Hematopoietic multipotent progenitor cell treated with erythropoietin and hydrocortisone succinate and interleukin-3 and kit ligand, for 8 days (in vitro differentiated cells): Measurements from ENCODE around the gene FANCM.

ENCODE experiments used
- DNase-seq: peaks from one replicate; pipeline ENCODE4 v3.0.0-alpha.2; 2015

Gene FANCM

DNA sequence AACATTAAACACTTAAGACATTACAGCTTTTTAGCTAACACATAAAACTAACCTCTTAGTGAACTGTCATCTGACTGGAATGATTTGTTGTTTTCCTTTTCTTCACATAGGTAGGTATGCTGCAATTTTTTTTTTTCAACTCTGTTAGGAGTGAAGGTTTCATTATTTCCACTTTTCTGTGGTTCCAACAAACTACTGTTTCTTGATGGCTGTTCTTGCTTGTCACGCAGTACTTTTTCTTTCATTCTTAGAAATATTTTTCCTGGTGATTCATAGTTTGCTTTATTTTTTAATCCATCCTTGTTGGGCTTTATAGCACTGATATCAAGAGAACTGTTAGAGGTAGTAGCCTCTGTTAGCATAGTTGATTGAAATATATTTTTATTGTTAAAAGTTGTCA lies 111.0 kb downstream of the FANCM start:
- no peak for DNase-seq

DNA sequence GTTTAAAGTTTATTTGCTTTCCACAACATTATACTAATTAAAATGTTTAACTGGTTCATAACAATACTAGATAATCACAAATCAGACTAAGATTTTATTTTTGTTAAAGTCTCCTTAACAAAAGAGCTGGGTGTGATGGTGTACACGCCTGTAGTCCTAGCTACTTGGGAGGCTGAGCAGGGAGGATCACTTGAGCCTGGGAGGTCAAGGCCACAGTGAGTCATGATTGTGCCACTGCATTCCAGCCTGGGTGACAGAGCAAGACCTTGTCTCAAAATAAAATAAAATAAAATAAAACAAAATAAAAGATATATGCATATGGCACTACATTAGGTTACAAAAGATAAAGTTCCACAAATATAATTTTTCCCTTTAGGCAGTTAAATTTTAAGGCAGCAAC lies 111.7 kb downstream of the FANCM start:
- no peak for DNase-seq

DNA sequence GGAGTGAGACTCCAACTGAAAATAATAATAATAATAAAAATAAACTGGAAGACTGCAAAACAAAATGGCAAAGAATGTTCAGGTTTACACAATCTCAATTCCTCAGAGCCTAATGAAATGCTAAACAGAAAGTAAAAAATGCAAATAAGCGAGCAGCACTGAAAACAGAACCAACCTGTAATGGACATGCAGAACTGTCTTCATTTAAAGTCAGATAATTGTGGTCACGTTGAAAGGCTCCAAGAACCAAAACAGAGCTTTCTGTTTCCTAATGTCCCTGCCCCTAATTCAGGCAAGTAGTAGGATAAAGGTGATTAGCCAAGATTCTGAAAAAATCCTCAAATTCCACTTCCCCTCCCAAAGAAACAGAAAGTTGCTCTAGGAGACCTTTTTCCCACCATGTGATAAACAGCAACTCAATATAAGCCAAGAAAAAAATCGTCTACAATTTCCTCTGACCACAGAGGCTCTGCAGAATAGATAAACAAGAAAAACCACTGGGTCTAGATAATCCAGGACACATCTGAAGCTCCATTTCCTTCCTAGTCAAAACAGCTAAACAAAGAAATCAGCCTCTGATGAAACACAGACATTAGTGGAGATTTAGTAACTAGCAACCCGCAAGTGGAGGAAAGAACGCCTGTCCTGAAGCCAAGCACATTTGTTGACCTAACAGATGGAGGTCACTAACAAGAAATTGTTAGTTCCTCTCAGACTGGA lies 114.3 kb downstream of the FANCM start:
- DNase-seq: peak; percentile 85
